NCI-H187 (cell line): ENCODE measurements around the gene THRB.

ENCODE experiments used
- DNase-seq, 2 experiments: peaks; one replicate each; lab custom pipeline; 2025; lab: John Stamatoyannopoulos, UW

Gene THRB

DNA sequence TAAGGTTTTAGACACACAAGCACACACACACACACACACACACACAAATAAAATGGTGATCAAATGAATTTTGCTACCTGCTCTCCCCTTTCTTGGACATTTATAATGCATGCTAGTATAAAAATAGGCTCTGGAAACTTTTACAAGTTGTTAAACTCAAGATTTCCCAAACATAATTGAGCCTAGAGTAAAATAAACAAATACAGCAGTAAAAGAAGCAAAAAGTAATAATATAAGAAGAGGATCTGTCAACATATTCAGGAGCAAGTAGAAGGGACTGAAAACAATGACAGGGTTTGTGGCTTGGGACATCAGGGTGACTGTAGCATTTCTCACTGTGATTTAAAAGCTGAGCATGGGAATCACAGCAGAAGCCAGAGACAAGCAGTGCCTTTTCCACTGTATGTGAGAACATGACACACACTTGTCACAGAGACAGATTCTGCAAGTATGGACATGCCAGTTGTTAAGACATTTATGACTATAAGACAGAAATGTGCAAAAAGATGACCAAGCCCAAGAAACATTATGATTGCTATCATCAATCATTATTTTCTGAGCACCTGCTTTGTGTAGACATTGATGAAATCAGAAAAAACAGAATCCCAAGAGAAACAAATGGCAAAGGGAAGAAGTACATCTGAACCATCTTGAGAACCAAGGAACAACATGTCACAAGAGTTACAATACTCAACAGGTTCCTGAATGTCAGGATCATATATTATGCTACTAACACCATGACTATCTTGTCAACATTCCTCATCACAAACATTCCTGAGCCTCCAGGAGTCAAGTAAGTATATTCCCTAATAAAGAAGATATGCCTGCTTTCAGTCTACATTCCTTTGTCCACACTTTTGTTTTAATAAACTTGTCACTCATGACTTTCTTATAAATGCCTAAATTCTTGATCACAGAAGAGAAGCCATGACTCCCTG is 7.1 kb downstream of the THRB start:
- DNase-seq = no peak

GRCh38 chr3:24485511-24485910 is 9.1 kb downstream of the THRB start:
- DNase-seq = no peak

GRCh38 chr3:24483873-24484272 is 10.8 kb downstream of the THRB start:
- DNase-seq = no peak

DNA sequence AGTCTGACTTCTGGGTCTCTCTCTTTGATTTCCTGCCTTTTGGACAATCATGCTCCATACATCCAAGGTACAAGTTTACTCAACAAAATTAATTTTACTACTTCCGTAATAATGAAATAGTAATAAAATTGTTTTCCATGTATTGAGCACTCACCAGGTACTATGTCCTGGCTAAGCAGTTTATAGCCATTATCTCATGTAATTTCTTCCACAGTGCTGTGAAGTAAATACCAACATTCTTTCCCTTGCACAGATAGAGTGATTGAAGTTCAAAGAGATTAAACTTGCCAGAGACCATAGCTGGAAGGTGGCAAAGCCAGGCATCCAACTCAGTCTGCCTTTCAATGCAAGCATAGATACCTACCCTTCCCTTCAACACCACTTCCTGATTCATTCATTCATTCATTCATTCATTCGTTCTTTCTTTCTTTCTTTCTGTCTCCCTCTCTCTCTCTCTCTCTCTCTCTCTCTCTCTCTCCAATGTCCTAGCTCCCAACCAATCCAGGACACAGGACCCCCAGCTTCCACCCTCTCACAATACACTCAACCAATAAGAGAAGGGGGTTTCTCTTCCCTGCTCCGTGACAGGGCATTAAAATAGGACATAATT is 12.4 kb downstream of the THRB start:
- DNase-seq = no peak

DNA sequence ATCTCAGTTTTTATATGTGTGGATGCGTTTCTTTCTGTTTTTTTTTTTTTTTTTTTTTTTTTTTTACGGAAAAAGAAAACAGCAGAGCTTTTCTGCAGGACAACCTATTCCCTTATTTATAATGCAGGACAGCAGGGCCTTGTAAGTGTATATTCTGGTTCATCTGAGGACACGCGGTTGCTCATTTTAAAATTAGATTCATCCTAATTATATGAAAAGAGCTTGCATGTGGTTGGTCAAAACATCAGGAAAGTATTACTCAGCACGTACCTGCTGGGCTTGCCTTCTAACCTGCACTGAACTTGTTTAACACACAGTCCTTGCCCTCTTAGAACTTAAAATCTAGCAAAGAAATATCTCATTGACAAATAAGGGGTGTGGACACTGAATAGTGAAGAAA is 13.5 kb downstream of the THRB start:
- no peak for DNase-seq

GRCh38 chr3:24480497-24480896 is 14.2 kb downstream of the THRB start:
- DNase-seq = no peak

DNA sequence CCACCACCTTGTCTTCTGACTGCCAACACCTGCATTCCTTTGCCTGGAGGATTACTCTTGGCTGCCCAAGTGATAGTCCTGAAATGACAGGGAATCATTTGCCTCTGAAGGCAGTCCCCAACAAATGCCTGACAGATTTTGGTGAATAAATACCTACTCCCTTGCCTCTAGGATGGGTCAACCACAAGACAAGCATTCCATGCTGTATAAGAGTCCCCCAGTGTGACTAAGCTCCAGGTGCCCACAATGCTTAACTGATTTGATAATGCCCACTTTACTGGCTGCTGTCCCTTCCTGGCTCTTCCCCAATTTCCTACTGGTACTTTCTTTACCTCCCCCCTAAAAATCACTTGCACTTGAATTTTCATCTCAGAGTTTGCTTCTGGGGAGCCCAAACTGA is 14.8 kb downstream of the THRB start:
- no peak for DNase-seq

DNA sequence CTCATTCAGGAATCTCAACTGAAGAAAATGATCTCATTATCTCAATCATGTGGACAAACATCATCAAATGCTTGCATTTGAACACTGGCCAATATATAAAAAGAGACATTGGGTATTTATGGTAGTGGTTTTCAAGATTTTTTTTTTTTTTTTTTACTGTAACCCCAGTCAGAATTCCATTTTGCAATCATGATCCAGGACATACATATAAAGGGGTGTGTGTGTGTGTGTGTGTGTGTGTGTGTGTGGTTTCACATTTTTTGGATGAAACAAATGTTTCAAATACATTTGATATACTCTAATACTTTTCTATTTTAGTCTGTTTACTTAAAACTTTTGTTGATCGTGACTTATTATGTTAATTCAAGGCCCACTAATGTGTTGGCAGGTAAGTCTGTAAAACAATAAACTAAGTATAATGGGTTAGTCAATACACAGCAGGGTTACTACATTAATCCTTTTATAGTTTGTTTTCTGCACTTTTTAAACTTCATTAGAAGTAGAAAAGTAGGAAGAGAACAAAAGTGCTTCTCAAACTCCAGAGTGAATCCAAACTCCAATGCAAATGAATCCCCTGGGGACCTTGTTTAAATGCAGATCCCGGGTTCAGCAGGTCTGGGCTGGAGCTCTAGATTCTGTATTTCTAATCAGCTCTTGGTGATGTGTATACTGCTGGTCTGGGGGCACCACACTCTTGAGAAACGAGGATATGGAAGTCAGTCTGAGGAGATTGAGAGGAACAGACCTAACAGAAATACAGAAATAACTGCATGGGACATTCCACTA is 17.6 kb downstream of the THRB start:
- DNase-seq = no peak

GRCh38 chr3:24475925-24476324 is 18.7 kb downstream of the THRB start:
- DNase-seq = no peak

DNA sequence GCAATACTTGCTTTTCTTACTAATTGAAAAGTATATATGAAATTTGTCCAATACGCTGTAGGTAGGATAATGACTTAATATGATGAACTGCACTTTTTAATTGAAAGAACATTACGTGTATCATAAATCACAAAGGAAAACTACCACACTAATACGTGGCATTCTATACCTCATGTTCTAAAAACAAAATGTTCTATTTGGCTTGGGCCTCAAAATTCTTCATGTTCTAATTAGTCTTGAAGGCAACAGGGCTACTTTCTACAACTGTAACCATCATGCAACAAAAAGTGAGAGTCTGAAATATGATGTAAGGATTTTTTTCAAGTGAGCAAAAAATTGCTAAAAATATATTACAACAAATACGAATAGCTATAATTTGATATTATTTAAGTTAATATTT is 19.8 kb downstream of the THRB start:
- no peak for DNase-seq

DNA sequence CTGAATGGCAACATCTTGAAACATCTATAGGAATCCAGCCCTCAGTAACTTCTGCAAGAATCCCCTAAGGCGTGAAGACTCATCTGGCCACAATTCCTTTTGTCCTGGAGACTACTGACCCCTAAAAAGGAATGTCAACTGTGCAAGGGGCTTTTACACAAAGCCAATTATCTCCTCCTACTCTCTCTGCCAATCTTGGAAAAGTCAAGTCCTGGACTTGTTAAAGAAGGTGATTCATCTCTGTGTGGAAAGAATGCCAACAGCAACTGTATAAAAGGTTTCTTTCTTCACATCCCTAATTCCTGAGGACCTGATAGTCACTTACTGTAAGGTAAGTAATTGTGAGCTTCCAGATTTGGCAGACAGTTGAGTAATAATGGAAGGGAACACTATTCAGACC is 22.3 kb downstream of the THRB start:
- DNase-seq = no peak

DNA sequence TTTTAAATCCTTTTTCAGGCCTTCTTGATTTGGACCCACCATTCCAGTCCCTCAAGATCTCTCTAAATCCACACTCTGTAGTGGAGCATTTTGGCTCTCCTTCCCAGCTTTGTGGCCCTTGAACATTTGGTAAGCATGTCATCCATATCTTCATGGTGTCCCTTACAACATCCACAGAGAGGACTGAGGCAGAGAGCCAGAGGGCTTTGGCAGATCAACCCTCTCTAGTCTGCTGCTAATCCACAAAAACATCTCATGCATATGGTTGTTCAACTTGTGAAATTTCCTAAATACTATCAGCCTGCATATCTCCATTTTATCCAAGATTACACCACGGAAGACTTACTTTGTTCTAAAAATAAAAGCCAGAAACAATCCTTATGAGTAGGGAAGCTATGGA is 23.2 kb downstream of the THRB start:
- DNase-seq = no peak

DNA sequence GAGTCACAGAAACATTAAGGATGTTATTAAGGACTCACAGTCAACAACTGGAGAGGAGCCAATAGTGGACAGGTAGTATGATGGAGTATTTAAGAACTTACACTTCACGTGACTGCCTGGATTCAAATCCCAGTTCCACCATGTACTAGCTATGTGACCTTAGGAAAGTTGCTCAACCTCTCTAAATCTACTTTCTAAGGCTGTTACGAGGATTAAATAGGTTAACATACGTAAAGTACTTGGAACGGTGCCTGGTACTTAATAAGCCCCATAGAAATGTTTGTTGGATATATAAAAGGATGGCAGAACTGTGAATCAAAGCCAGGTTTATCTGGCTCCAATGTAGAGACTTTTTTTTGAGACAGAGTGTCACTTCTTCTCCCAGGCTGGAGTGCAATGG is 24.4 kb downstream of the THRB start:
- DNase-seq = no peak

GRCh38 chr3:24464389-24464788 is 30.3 kb downstream of the THRB start:
- DNase-seq = no peak

DNA sequence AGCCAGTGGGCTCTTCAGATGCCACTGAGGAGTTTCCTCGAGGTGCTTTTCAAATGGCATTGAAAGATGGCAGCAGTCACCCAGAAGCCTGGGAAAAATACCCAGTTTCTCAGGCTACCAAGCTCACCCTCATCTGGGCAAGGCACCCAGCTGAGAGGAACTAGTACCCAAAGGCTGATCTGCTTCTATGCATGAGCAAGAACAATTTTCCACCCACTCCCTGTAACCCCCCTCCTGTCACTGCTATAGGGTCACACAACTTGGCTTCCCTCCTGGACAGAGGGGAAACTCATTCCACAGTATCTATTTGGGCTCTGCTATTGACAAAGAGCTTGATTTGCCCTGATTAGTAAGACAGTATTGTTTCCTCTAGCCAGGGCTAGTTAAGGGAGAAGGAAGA is 31.9 kb downstream of the THRB start:
- DNase-seq = no peak

DNA sequence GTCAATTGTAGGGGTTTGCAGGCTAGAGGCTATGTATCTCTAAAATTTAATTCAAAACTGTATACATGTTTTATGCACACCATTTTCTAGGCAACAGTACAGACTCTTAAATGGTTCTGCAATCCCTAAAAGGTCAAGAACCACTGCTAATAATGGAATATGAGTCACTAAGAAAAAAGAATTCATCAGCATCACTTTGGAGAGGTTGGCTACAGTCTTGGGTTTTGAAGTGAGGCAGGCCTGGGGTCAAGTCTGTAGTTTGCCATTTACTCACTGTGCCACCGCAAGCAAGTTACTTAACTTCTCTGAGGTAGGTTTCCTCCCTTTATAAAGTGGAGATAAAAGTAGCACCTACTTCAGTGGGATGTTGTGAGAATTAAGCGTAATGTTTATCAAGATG is 33.7 kb downstream of the THRB start:
- no peak for DNase-seq

DNA sequence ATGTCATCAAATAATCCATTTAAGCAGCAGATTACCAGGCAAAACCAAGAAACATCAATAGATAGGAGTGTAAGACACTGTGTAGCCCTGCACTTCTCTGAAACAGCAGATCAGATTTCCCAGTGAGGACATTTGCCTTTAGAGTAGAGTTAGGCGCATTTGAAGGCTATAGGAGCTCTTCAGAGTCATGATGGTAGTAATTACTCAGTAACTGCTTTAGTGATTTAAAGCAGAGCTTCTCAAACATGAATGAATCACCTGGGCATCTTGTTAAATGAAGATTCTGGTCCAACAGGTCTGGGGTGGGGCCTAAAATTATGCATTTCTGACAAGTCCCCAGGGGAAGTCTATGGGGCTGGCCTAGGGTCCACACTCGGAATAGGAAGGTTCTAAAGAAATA is 36.9 kb downstream of the THRB start:
- DNase-seq = no peak

- DNase-seq = no peak
Observed at GRCh38 chr3:24454856-24455255, 39.8 kb downstream of the THRB start.

DNA sequence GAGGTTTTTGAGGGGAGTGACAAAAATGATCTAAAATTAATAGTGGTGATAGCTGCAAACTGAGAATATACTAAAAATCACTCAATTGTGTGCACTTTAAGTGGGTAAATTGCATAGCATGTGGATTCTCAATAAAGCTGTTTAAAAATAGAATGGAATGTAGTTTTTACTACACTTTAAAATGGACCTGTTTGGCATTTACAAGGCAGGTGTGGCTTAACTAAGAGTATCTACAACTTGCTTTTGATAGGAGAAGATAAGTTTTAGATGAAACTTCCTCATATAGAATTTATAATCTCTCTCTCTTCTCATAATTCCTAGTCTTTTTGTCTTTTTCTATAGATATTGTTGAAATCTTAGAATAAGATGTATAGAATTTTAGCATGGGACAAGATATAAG is 40.3 kb downstream of the THRB start:
- DNase-seq = no peak

GRCh38 chr3:24451461-24452099 is 43.1 kb downstream of the THRB start:
- no peak for DNase-seq

- no peak for DNase-seq
Observed at GRCh38 chr3:24450160-24450907, 44.3 kb downstream of the THRB start.

- DNase-seq = no peak
Observed at GRCh38 chr3:24447836-24448235, 46.8 kb downstream of the THRB start.
